DMS153 treated with DMSO at 0.1 percent for 48 hours (cell line): ENCODE measurements around the gene TTC21B.
A peak's percentile ranks its signal among the peaks of the same experiment; 100 is the strongest.
"Not testable (repeated sequence)": the region's sequence is repeated elsewhere in the genome, so short reads cannot be mapped to it uniquely, and the experiment has no call there.

Source experiments
- DNase-seq: peaks from one replicate; lab custom pipeline; 2025; ENCODE audit not compliant: unreplicated experiment; lab: John Stamatoyannopoulos, UW

TTC21B gene

DNA sequence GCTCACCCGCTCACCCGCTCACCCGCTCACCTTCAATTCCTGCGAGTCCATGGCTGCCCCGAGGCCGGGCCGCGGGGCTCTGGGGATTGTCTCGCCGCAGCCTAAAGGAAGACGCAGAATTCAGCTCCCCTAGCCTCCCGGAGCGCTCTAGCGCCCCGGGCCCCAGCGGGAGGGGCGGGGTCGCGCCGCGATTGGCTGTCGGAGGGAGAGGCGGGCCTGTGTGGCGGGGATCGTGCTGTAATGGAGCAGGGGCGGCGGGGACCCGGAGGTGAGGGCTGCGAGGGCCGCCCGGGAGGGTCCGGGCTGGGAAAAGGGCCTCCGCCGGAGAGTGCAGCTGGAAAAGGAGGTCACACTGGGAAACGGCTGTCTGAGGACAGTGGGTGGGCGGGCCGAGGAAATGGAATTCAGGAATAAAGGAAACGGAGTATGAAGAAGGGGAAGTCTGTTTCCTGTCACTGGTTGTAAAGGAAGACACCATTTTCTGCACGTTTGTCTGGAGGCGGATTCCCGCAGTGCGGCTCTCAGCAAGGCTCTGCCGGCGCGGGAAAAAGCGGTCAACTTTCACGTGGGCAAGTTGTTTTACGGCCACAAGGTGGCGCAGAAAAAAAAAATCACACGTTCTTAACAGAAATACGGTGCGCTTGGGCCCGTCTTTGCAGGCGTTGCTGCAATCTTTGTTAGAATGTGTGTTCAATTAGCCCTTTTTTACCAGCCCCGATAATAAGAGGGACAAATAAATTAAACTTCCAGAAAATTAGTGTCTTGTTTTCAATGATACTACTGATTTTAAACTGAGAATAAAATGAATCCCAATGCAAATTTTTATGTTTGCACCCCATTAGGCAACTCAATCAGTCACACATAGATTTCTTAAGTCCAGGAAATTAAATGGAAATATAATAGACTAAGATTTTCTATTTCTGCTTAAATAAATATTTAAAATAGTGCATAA, at the start of gene TTC21B:
Gene TTC21B (minus strand): TSS at position 122 of the 952 bp plus-strand sequence. CDS start 71 bp downstream, at position 51.
- peak; percentile 99 for DNase-seq

DNA sequence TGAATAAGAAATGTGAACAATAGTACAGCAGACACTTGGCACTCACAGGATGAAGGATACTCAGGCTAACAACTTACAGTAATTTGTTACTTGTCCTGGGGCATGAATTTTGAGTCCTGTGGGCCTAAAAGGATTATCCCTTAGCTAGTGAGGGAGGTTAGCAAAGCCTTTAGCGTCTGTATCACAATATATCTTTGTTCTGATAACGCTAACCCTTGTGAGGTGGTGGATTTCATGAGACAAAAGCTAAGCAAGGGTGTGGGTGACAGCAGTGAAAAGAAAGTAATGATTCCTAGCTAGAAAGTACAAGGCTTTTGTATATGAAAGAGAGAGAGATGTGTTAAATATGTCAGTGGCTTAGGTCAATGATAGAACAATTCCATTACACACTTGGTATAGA, 46.8 kb upstream of the TTC21B start:
- no peak for DNase-seq

GRCh38 chr2:165990846-165991245, 37.3 kb upstream of the TTC21B start:
- no peak for DNase-seq

DNA sequence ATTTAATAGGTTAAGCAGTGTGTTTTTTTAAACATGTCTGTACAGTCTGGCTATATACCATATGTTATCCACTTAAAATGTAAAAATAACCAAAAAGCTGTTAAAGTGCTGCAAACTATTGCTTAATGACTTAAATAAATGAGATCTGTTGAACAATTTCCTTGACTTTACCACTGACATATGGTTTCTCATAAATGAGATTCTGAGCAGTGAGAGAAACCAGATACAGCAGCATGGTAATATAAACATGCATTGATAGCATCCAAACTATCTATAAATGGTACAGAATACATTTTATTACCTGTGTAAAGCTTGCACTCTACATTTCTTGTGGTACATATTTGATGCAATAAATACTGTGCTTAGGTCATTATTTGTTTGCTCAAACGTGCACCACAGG, 36.3 kb upstream of the TTC21B start:
- DNase-seq: no peak

GRCh38 chr2:165985120-165985519, 31.5 kb upstream of the TTC21B start:
- DNase-seq: no peak

DNA sequence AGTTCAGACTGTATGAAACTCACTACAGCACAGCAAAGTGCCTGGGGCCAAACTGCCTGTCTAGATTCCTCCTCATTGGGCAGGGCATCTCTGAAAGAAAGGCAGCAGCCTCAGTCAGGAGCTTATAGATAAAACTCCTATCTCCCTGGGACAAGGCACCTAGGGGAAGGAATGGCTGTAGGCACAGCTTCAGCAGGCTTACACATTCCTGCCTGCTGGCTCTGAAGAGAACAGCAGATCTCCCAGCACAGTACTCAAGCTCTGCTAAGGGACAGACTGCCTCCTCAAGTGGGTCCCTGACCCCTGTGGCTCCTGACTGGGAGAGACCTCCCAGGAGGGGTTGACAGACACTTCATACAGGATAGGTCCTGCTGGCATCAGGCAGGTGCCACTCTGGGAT, 18.6 kb upstream of the TTC21B start:
- not testable (repeated sequence) for DNase-seq

DNA sequence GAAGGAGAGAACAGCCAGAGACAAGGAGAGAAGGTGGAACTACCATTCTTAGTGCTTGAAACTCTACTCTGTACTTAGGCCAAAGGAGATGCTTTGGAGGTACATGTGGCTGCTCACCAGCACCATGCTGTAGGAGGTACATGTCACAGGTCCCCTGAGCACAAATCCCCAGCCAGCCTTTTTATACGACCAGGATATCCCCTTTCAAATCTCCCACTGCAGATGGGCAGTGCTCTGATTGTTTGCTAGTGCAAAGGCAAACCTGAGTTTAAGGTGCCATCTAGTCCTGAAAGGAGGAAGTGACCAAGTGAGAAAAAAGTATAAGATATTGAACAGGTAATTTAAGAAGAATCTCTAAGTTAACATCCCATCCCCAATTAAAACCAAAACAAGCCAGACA, 17.1 kb upstream of the TTC21B start:
- no peak for DNase-seq

DNA sequence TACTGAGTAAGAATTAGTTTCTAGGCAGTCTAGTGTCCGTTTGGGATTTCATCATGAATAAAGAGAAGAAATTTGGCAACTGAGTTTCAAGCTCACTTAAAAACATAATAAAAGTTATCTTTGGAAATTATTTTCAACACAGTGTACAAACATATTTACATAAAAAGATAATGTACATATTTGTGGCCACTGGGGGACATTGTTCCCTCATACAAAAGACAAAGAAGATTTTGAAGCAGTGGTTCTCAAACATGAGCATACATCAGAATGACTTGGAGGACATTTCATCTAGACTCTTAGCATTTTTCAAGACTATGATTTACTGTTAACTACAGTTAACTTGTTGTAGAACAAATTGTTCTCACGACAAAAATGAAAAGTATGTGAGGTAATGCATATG, 15.7 kb upstream of the TTC21B start:
- no peak for DNase-seq

- DNase-seq: no peak
Measured at GRCh38 chr2:165967746-165968145, 14.2 kb upstream of the TTC21B start.

- no peak for DNase-seq
Measured at GRCh38 chr2:165961818-165962217, 8.2 kb upstream of the TTC21B start.

DNA sequence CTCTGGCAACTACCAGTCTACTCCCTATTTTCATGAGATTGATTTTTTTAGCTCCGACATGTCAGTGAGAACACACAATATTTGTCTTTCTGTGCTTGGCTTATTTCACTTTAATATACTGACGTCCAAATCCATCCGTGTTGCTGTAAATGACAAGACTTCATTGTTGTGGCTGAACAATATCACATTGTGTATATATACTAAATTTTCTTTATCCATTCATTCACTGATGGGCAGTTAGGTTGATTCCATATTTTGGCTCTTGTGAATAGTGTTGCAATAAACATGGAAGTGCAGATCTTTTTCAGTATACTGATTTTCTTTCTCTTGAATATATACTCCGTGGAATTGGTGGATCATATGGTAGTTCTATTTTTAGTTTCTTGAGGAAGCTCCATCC, 5.8 kb upstream of the TTC21B start:
- no peak for DNase-seq

GRCh38 chr2:165958313-165958960, 4.9 kb upstream of the TTC21B start:
- DNase-seq: no peak

- no peak for DNase-seq
Measured at GRCh38 chr2:165957030-165957675, 3.6 kb upstream of the TTC21B start.

GRCh38 chr2:165953306-165953654, 296 bp downstream of the TTC21B start:
- peak; percentile 31 for DNase-seq

- DNase-seq: peak; percentile 20
Measured at GRCh38 chr2:165952741-165953211, 800 bp downstream of the TTC21B start.

GRCh38 chr2:165952085-165952484, 1.5 kb downstream of the TTC21B start:
- no peak for DNase-seq

- DNase-seq: no peak
Measured at GRCh38 chr2:165950438-165950837, 3.1 kb downstream of the TTC21B start.

- no peak for DNase-seq
Measured at GRCh38 chr2:165941827-165942226, 11.7 kb downstream of the TTC21B start.

DNA sequence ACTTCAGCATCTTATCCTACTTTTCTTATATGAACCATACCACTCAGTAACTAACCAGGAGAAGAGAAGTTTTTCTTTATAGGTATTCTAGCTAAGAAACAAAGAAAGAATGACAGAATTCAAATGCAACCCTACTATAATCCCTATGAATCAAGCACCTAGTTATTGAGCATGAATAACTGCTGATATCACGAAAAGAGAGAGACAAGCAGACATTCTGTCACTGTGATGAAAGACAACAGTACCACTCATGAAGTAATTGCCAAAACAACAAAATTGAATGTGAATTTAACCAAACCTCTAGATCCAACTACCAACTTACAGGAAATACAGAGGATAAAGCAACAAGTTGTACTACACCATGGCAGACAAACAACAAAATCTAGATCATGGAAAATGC, 15.3 kb downstream of the TTC21B start:
- no peak for DNase-seq

DNA sequence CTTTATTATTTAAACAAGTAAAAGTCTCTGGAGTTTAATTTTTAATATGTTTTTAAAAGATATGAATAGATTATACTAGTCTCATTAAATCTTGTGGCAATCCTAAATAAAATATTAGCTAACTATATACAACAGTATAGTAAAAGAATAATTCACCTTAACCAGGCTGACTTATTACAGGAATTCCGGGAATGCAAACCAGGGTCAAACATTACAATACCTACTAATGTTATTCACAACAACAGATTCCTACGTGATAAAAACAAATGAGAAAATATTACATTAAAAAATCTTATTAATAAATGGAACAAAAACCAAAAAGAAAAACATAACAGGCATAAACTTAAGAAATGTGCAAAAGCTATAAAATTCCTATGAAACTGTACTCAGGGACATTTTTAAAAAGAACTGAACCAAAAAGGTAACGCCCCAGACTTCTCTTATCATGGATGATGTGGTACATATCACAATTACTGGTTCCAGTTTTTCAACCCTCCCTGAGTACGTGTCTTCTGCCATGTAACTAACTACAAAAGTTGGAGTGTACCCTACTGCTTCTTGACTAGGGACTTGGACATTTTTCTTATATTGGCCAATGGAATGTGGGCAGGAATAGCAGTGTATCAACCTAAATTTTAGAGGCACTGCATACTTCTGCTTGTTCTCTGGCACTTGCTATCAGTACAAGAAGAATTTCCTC, 20.2 kb downstream of the TTC21B start:
- DNase-seq: no peak

- DNase-seq: no peak
Measured at GRCh38 chr2:165927774-165928173, 25.8 kb downstream of the TTC21B start.
